HG02678 (cell line): ENCODE results near the gene EMX1.

Experiments
- ATAC-seq: cut with Tn5 transposase; IDR thresholded peaks from one replicate; pipeline ENCODE4 v1.9.1; 2021; ENCODE audit warnings: mild to moderate bottlenecking, moderate library complexity; ENCODE audit not compliant: unreplicated experiment

The EMX1 gene

GRCh38 chr2:72917138-72917876, at the start of gene EMX1:
Gene EMX1, plus strand, starts transcription at chr2:72917519. Its CDS starts 334 bp downstream, at chr2:72917853.
- peak; percentile 49 for ATAC-seq

- ATAC-seq: no peak
These were observed 46.3 kb upstream of the EMX1 start for GRCh38 chr2:72871060-72871459.

- ATAC-seq: no peak
These were observed 45.4 kb upstream of the EMX1 start for GRCh38 chr2:72871880-72872279.

- no peak for ATAC-seq
These were observed 33.9 kb upstream of the EMX1 start for GRCh38 chr2:72883356-72883962.

- ATAC-seq: no peak
These were observed 30.8 kb upstream of the EMX1 start for GRCh38 chr2:72886505-72887031.

GRCh38 chr2:72887032-72887739, 30.1 kb upstream of the EMX1 start, which contains the start of gene SPR:
Gene SPR, plus strand, starts transcription at chr2:72887408. Its CDS starts 25 bp downstream, at chr2:72887433.
- peak; percentile 94 for ATAC-seq

- ATAC-seq: peak; percentile 36
These were observed 29.4 kb upstream of the EMX1 start for GRCh38 chr2:72887740-72888437.

GRCh38 chr2:72888438-72889202, 28.7 kb upstream of the EMX1 start:
- ATAC-seq: no peak

- no peak for ATAC-seq
These were observed 27.3 kb upstream of the EMX1 start for GRCh38 chr2:72889991-72890390.

- ATAC-seq: no peak
These were observed 26.1 kb upstream of the EMX1 start for GRCh38 chr2:72891091-72891818.

GRCh38 chr2:72892506-72893173, 24.7 kb upstream of the EMX1 start:
- ATAC-seq: peak; percentile 68

GRCh38 chr2:72893594-72894319, 23.6 kb upstream of the EMX1 start:
- peak; percentile 67 for ATAC-seq

GRCh38 chr2:72894514-72894913, 22.8 kb upstream of the EMX1 start:
- no peak for ATAC-seq

GRCh38 chr2:72895154-72895553, 22.2 kb upstream of the EMX1 start:
- ATAC-seq: no peak

- no peak for ATAC-seq
These were observed 21.5 kb upstream of the EMX1 start for GRCh38 chr2:72895759-72896281.

GRCh38 chr2:72896446-72896845, 20.9 kb upstream of the EMX1 start:
- ATAC-seq: no peak

GRCh38 chr2:72897785-72898584, 19.3 kb upstream of the EMX1 start:
- no peak for ATAC-seq
